ENCODE results near the gene RPL22L1.
"Not testable (repeated sequence)": the region's sequence is repeated elsewhere in the genome, so short reads cannot be mapped to it uniquely, and the experiment has no call there.

RPL22L1 gene

GRCh38 chr3:170869645-170870593 lies at the start of gene RPL22L1:
Gene RPL22L1 (minus strand): TSS chr3:170870195. CDS start chr3:170870167, 28 bp downstream.
- DNase-seq = peak; percentile 97
- in situ Hi-C loops (cut with MboI; ENCODE audit: low pct_unique_long_range_greater_than_20kb, low sequenced_read_pairs) = no loop called here

- DNase-seq = no peak
- in situ Hi-C loops (cut with MboI; ENCODE audit: low pct_unique_long_range_greater_than_20kb, low sequenced_read_pairs) = no loop called here
Observed at GRCh38 chr3:170918715-170919114, 48.7 kb upstream of the RPL22L1 start.

GRCh38 chr3:170914690-170915089 lies 44.7 kb upstream of the RPL22L1 start:
- in situ Hi-C loops (cut with MboI; ENCODE audit: low pct_unique_long_range_greater_than_20kb, low sequenced_read_pairs) = no loop called here
- DNase-seq = no peak

GRCh38 chr3:170914212-170914611 lies 44.2 kb upstream of the RPL22L1 start:
- DNase-seq = no peak
- in situ Hi-C loops (cut with MboI; ENCODE audit: low pct_unique_long_range_greater_than_20kb, low sequenced_read_pairs) = no loop called here

GRCh38 chr3:170911051-170911450 lies 41.1 kb upstream of the RPL22L1 start:
- in situ Hi-C loops (cut with MboI; ENCODE audit: low pct_unique_long_range_greater_than_20kb, low sequenced_read_pairs) = no loop called here

GRCh38 chr3:170910542-170910941 lies 40.5 kb upstream of the RPL22L1 start:
- in situ Hi-C loops (cut with MboI; ENCODE audit: low pct_unique_long_range_greater_than_20kb, low sequenced_read_pairs) = no loop called here
- no peak for DNase-seq

More at GRCh38 chr3:170911051-170911450, 41.1 kb upstream of the RPL22L1 start:
- no peak for DNase-seq

- in situ Hi-C loops (cut with MboI; ENCODE audit: low pct_unique_long_range_greater_than_20kb, low sequenced_read_pairs) = no loop called here
- DNase-seq = peak; percentile 24
Observed at GRCh38 chr3:170909129-170909903, 39.3 kb upstream of the RPL22L1 start.

GRCh38 chr3:170908235-170909116 lies 38.5 kb upstream of the RPL22L1 start, which contains the start of gene EIF5A2:
Gene EIF5A2 (minus strand): TSS chr3:170908637. CDS start chr3:170907806, 831 bp downstream.
- DNase-seq = peak; percentile 97
- in situ Hi-C loops (cut with MboI; ENCODE audit: low pct_unique_long_range_greater_than_20kb, low sequenced_read_pairs) = no loop called here

GRCh38 chr3:170907637-170908234 lies 37.7 kb upstream of the RPL22L1 start:
- in situ Hi-C loops (cut with MboI; ENCODE audit: low pct_unique_long_range_greater_than_20kb, low sequenced_read_pairs) = no loop called here
- peak; percentile 44 for DNase-seq

GRCh38 chr3:170905862-170906261 lies 35.9 kb upstream of the RPL22L1 start:
- no peak for DNase-seq
- in situ Hi-C loops (cut with MboI; ENCODE audit: low pct_unique_long_range_greater_than_20kb, low sequenced_read_pairs) = no loop called here

GRCh38 chr3:170903123-170903522 lies 33.1 kb upstream of the RPL22L1 start:
- in situ Hi-C loops (cut with MboI; ENCODE audit: low pct_unique_long_range_greater_than_20kb, low sequenced_read_pairs) = no loop called here
- no peak for DNase-seq

GRCh38 chr3:170899455-170899854 lies 29.5 kb upstream of the RPL22L1 start:
- no peak for DNase-seq
- in situ Hi-C loops (cut with MboI; ENCODE audit: low pct_unique_long_range_greater_than_20kb, low sequenced_read_pairs) = no loop called here

GRCh38 chr3:170897978-170898377 lies 28.0 kb upstream of the RPL22L1 start:
- in situ Hi-C loops (cut with MboI; ENCODE audit: low pct_unique_long_range_greater_than_20kb, low sequenced_read_pairs) = no loop called here
- no peak for DNase-seq

- in situ Hi-C loops (cut with MboI; ENCODE audit: low pct_unique_long_range_greater_than_20kb, low sequenced_read_pairs); DNase-seq: not testable (repeated sequence)
Observed at GRCh38 chr3:170897199-170897598, 27.2 kb upstream of the RPL22L1 start.

- in situ Hi-C loops (cut with MboI; ENCODE audit: low pct_unique_long_range_greater_than_20kb, low sequenced_read_pairs) = no loop called here
- DNase-seq = no peak
Observed at GRCh38 chr3:170896781-170897180, 26.8 kb upstream of the RPL22L1 start.

GRCh38 chr3:170896333-170896732 lies 26.3 kb upstream of the RPL22L1 start:
- in situ Hi-C loops (cut with MboI; ENCODE audit: low pct_unique_long_range_greater_than_20kb, low sequenced_read_pairs); DNase-seq: not testable (repeated sequence)

GRCh38 chr3:170893895-170894294 lies 23.9 kb upstream of the RPL22L1 start:
- no peak for DNase-seq
- in situ Hi-C loops (cut with MboI; ENCODE audit: low pct_unique_long_range_greater_than_20kb, low sequenced_read_pairs) = no loop called here

GRCh38 chr3:170889630-170890029 lies 19.6 kb upstream of the RPL22L1 start:
- in situ Hi-C loops (cut with MboI; ENCODE audit: low pct_unique_long_range_greater_than_20kb, low sequenced_read_pairs) = no loop called here
- no peak for DNase-seq

- in situ Hi-C loops (cut with MboI; ENCODE audit: low pct_unique_long_range_greater_than_20kb, low sequenced_read_pairs) = no loop called here
- no peak for DNase-seq
Observed at GRCh38 chr3:170889132-170889531, 19.1 kb upstream of the RPL22L1 start.

Data from KBM-7 (cell line).